IMR-90 (cell line): ENCODE data around the gene GABBR1. TPM values are rescaled to one million over a fixed set of nuclear protein-coding genes. Genes with fewer than 3 reads are reported as not detected.

ENCODE experiments used
- ATAC-seq: fragments of 200-7000 bp; cut with Tn5 transposase; 2 replicates; pipeline ENCODE4 v1.9.1; 2020; ENCODE audit warnings: low read depth, mild to moderate bottlenecking, moderate library complexity
- BruUV-seq: library from RNA; stranded (reverse); fragments of 400-500 nt; replicated peaks from 2 replicates; lab custom pipeline; 2021; lab: Mats Ljungman, UMichigan
- CTCF ChIA-PET: fragments of 300-600 bp; formaldehyde crosslinking; extraction: SDS; loops from one replicate; lab custom pipeline; 2021; ENCODE audit warnings: antibody characterized with exemption; lab: Yijun Ruan, JAX
- POLR2A ChIA-PET: fragments of 300-600 bp; sonication (Branson Sonifier 250); formaldehyde crosslinking; loops from one replicate; lab custom pipeline; 2022; ENCODE audit warnings: antibody characterized with exemption; ENCODE audit not compliant: unreplicated experiment; lab: Charles Lee
- DNase-seq: peaks from one replicate; pipeline ENCODE4 v3.0.0; 2013
- H2AFZ ChIP-seq: replicated peaks from 2 replicates; pipeline ENCODE3; 2013; ENCODE audit warnings: low read length, mild to moderate bottlenecking; ENCODE audit not compliant: poor library complexity
- H2AK5ac ChIP-seq: 2 replicates; pipeline ENCODE4 v1.6.1; 2013; ENCODE audit warnings: low read depth, low read length, inconsistent platforms
- H2AK9ac ChIP-seq: replicated peaks from 2 replicates; pipeline ENCODE3; 2013; ENCODE audit warnings: mild to moderate bottlenecking, low read depth, low read length, moderate library complexity; ENCODE audit not compliant: poor library complexity
- H2BK120ac ChIP-seq: 2 replicates; pipeline ENCODE4 v1.6.1; 2013; ENCODE audit warnings: low read depth, low read length, inconsistent platforms
- H2BK15ac ChIP-seq: 3 replicates; pipeline ENCODE4 v1.6.1; 2013; ENCODE audit warnings: low read depth, low read length, inconsistent platforms
- H2BK20ac ChIP-seq: 2 replicates; pipeline ENCODE4 v1.6.1; 2013; ENCODE audit warnings: low read depth, mild to moderate bottlenecking, inconsistent platforms, low read length, moderate library complexity
- H2BK5ac ChIP-seq: 2 replicates; pipeline ENCODE4 v1.6.1; 2013; ENCODE audit warnings: mild to moderate bottlenecking, low read depth, low read length, inconsistent platforms; ENCODE audit not compliant: poor library complexity, severe bottlenecking
- H3K14ac ChIP-seq: replicated peaks from 2 replicates; pipeline ENCODE4 v1.6.1; 2013; ENCODE audit warnings: low read depth, low read length, inconsistent platforms
- H3K18ac ChIP-seq: 2 replicates; pipeline ENCODE4 v1.6.1; 2013; ENCODE audit warnings: low read depth, low read length, control low read depth
- H3K23ac ChIP-seq: 2 replicates; pipeline ENCODE4 v1.6.1; 2013; ENCODE audit warnings: low read depth, low read length, inconsistent platforms
- H3K27ac ChIP-seq: 2 replicates; pipeline ENCODE4 v1.5.1; 2013; ENCODE audit warnings: mild to moderate bottlenecking, control low read depth, low read length; ENCODE audit not compliant: insufficient read depth
- H3K27me3 ChIP-seq: 2 replicates; pipeline ENCODE4 v1.6.1; 2013; ENCODE audit warnings: low read length; ENCODE audit not compliant: control insufficient read depth, insufficient read depth
- H3K36me3 ChIP-seq: 2 replicates; pipeline ENCODE4 v1.6.1; 2013; ENCODE audit warnings: low read length, mixed read lengths; ENCODE audit not compliant: control insufficient read depth, insufficient read depth
- H3K4ac ChIP-seq: 2 replicates; pipeline ENCODE4 v1.6.1; 2013; ENCODE audit warnings: low read depth, low read length, inconsistent platforms
- H3K4me1 ChIP-seq: 2 replicates; pipeline ENCODE4 v1.6.1; 2013; ENCODE audit warnings: low read length, mixed read lengths; ENCODE audit not compliant: control insufficient read depth, insufficient read depth
- H3K4me2 ChIP-seq: 2 replicates; pipeline ENCODE4 v1.6.1; 2013; ENCODE audit warnings: low read depth, mild to moderate bottlenecking, control low read depth, low read length, moderate library complexity
- H3K4me3 ChIP-seq: 2 replicates; pipeline ENCODE4 v1.5.1; 2013; ENCODE audit warnings: low read depth, mild to moderate bottlenecking, control low read depth, low read length, moderate library complexity; ENCODE audit not compliant: insufficient read depth
- H3K56ac ChIP-seq: 2 replicates; pipeline ENCODE4 v1.6.1; 2013; ENCODE audit warnings: low read length, inconsistent platforms; ENCODE audit not compliant: insufficient read depth; ENCODE audit errors: extremely low read depth
- H3K79me1 ChIP-seq, 2 experiments: 2 replicates each; pipeline ENCODE4 v1.6.1; 2013; ENCODE audit warnings: low read length in 2 of 2, inconsistent platforms in 1 of 2, low read depth in 1 of 2
- H3K9ac ChIP-seq: 2 replicates; pipeline ENCODE4 v1.6.1; 2013; ENCODE audit warnings: low read depth, low read length, control low read depth
- H3K9me1 ChIP-seq: 2 replicates; pipeline ENCODE4 v1.6.1; 2013; ENCODE audit warnings: low read length, inconsistent platforms; ENCODE audit not compliant: insufficient read depth
- H3K9me3 ChIP-seq: 2 replicates; pipeline ENCODE4 v1.6.1; 2013; ENCODE audit warnings: low read length; ENCODE audit not compliant: control insufficient read depth, insufficient read depth
- H4K20me1 ChIP-seq: 2 replicates; pipeline ENCODE4 v1.6.1; 2013; ENCODE audit warnings: low read length, inconsistent platforms; ENCODE audit not compliant: insufficient read depth
- H4K5ac ChIP-seq: 2 replicates; pipeline ENCODE4 v1.6.1; 2013; ENCODE audit warnings: mild to moderate bottlenecking, low read depth, low read length, control low read depth
- H4K8ac ChIP-seq, 2 experiments: 2 replicates each; pipeline ENCODE4 v1.6.1; 2013; ENCODE audit warnings: low read depth in 2 of 2, low read length in 2 of 2, control low read depth in 1 of 2, inconsistent platforms in 1 of 2
- H4K91ac ChIP-seq: 2 replicates; pipeline ENCODE4 v1.6.1; 2013; ENCODE audit warnings: low read depth, low read length, inconsistent platforms; ENCODE audit not compliant: insufficient read depth
- BHLHE40 ChIP-seq: fragments of 150-350 bp; IDR thresholded peaks from 2 replicates; pipeline ENCODE4 v1.6.1; 2016; ENCODE audit warnings: mild to moderate bottlenecking, low read depth, low read length
- CEBPB ChIP-seq: IDR thresholded peaks from 2 replicates; pipeline ENCODE4 v1.6.1; 2012; ENCODE audit warnings: low read depth, low read length, improper control_type of control experiment
- CHD1 ChIP-seq: IDR thresholded peaks from 2 replicates; pipeline ENCODE4 v1.6.1; 2012; ENCODE audit warnings: low read depth, low read length, improper control_type of control experiment
- FOS ChIP-seq: fragments of 150-350 bp; IDR thresholded peaks from 2 replicates; pipeline ENCODE4 v1.6.1; 2016; ENCODE audit warnings: low read depth, low read length
- MAFK ChIP-seq: IDR thresholded peaks from 2 replicates; pipeline ENCODE4 v1.6.1; 2012; ENCODE audit warnings: low read depth, low read length, improper control_type of control experiment
- MAZ ChIP-seq: IDR thresholded peaks from 2 replicates; pipeline ENCODE4 v1.6.1; 2012; ENCODE audit warnings: low read depth, mild to moderate bottlenecking, low read length, improper control_type of control experiment, moderate library complexity, borderline replicate concordance
- MXI1 ChIP-seq: IDR thresholded peaks from 2 replicates; pipeline ENCODE4 v1.6.1; 2012; ENCODE audit warnings: low read depth, mild to moderate bottlenecking, low read length, moderate library complexity, borderline replicate concordance
- NFE2L2 ChIP-seq: fragments of 150-350 bp; IDR thresholded peaks from 2 replicates; pipeline ENCODE4 v1.6.1; 2016; ENCODE audit warnings: low read depth, mild to moderate bottlenecking, low read length
- POLR2A ChIP-seq: IDR thresholded peaks from 2 replicates; pipeline ENCODE4 v1.6.1; 2012; ENCODE audit warnings: mild to moderate bottlenecking, low read depth, low read length
- RAD21 ChIP-seq: IDR thresholded peaks from 2 replicates; pipeline ENCODE4 v1.6.1; 2012; ENCODE audit warnings: low read length, improper control_type of control experiment
- RCOR1 ChIP-seq: IDR thresholded peaks from 2 replicates; pipeline ENCODE4 v1.6.1; 2012; ENCODE audit warnings: mild to moderate bottlenecking, low read length, improper control_type of control experiment; ENCODE audit not compliant: insufficient replicate concordance
- SMC3 ChIP-seq: fragments of 150-350 bp; IDR thresholded peaks from 2 replicates; pipeline ENCODE4 v1.6.1; 2016; ENCODE audit warnings: low read depth, mild to moderate bottlenecking, antibody characterized with exemption, low read length, moderate library complexity
- WGBS, 2 experiments: methylation state at CpG; one replicate each; pipeline versions ENCODE4 v1.1.5 to v1.1.7; 2013; ENCODE audit warnings: missing lambda C conversion rate in 2 of 2; ENCODE audit not compliant: insufficient read length in 1 of 2; ENCODE audit errors: extremely low coverage in 2 of 2; 5-methylcytosine and 5-hydroxymethylcytosine counted together
- dilution Hi-C: fragments of 300-500 bp; cut with HindIII; formaldehyde crosslinking; loops from one replicate; pipeline ENCODE4 v1.14.3; 2018; ENCODE audit warnings: low sequenced_read_pairs; ENCODE audit not compliant: unreplicated experiment
- in situ Hi-C: fragments of 300-500 bp; cut with MboI; formaldehyde crosslinking; loops from 3 replicates; pipeline ENCODE4 v1.14.3; 2019; ENCODE audit warnings: low sequenced_read_pairs, inconsistent platforms, mixed read lengths
- intact Hi-C: fragments of 100-400 bp; cut with micrococcal nuclease; formaldehyde crosslinking; loops from 2 replicates; pipeline ENCODE4 v1.10.0; 2022
- polyA plus RNA-seq, 3 experiments: library from polyadenylated mRNA; depleted of rRNA; stranded (reverse); fragments of >200 nt; gene quantifications; 2 replicates each; pipeline ENCODE4 v1.2.3, GENCODE V29; 2012; ENCODE audit warnings: low replicate concordance in 1 of 3
- total RNA-seq: library from RNA; depleted of rRNA; stranded (reverse); fragments of >200 nt; gene quantifications from 2 replicates; pipeline ENCODE4 v1.2.3, GENCODE V29; 2012
- TF ChIP-seq, protein P1 (sequence below): fragments of 150-350 bp; IDR thresholded peaks from 2 replicates; pipeline ENCODE4 v1.6.1; 2016; ENCODE audit warnings: low read depth, mild to moderate bottlenecking, low read length, moderate library complexity, borderline replicate concordance
- TF ChIP-seq, protein P2 (sequence below): conservative IDR thresholded peaks from 2 replicates; pipeline ENCODE4 v1.5.1; 2012; ENCODE audit warnings: mild to moderate bottlenecking, low read depth, low read length, improper control_type of control experiment
- TF ChIP-seq, protein P3 (sequence below): fragments of 150-350 bp; IDR thresholded peaks from 2 replicates; pipeline ENCODE4 v1.6.1; 2017; ENCODE audit warnings: mild to moderate bottlenecking, antibody characterized with exemption, low read length, low read depth

The GABBR1 gene
- total and polyA plus RNA-seq, 2 of the 4 experiments (the other 2 are of a cell fraction) = 5.9 to 31.5 TPM

DNA sequence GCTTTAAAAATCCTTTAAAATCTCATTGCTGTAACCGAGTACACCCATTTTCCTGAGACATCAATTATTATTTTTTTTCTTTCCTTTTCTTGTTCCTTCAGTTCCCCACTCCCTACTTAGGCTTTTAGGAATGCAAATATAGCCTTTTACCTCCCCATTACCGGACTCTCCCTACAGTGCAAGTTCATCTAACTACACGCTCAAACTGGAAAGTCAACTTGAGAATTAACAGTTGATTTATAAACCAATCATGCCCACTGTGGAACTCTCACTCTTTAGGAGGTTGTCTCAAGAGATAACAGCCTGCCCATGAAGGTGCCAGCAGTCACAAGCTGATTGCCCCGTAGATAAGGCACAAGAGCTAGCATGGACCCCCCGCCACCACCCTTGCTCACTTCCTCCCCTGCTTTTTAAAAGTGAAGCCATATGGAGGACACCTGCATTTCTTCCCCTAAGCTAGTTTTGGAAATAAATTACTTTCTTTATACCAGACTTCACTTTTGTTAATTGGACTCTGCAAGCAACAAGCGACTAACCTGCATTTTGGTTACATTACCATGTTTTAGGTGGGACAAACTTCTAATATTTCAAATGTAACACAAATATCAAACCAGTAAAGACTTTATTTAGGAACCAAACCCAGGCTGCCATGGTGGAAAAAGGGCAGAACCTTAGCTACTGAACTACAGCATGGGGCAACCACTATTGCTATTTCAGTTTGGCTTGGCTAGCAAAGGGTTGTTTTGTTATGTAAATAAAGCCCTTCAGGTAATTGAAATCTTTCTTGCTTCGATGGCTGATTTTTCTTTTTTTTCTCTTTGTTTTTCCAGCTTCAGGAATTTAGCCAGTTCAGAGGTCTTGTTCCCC is 108.3 kb downstream of the GABBR1 start:
- Histone ChIP-seq H4K5ac (no peak overlapping the region), H2BK120ac (no peak overlapping the region), H3K79me1 (no peaks in the 10 kb centered on the region), H2BK5ac (no peak overlapping the region), H2AFZ (no peak overlapping the region), H2BK20ac (no peak overlapping the region), H3K27me3 (no peaks in the 10 kb centered on the region), H4K20me1 (no peaks in the 10 kb centered on the region), H3K4me3 (no peak overlapping the region), H2AK9ac (no peak overlapping the region), H4K8ac (no peak overlapping the region), H3K9me1 (no peaks in the 10 kb centered on the region), H3K27ac (no peak overlapping the region), H3K36me3 (no peaks in the 10 kb centered on the region), H3K23ac (no peak overlapping the region), H3K9ac (no peak overlapping the region), H3K4me1 (no peaks in the 10 kb centered on the region), H2BK15ac (no peak overlapping the region), H3K9me3 (peaks cover 3% of the 10 kb centered on the region; the same call in 1 of the 2 replicates), H3K14ac (no peak overlapping the region), H3K4ac (no peak overlapping the region), H2AK5ac (no peak overlapping the region), H3K56ac (no peak overlapping the region), H3K18ac (no peak overlapping the region), H3K4me2 (no peak overlapping the region), H4K91ac (no peak overlapping the region)
- dilution Hi-C loops (no loop called here), intact Hi-C loops (no loop called here), in situ Hi-C loops (no loop called here)
- no peak for ATAC-seq
- CTCF ChIA-PET = no interaction called here
- no TSS peak for BruUV-seq
- POLR2A ChIA-PET = no interaction called here
- no peak for DNase-seq
- WGBS, 2 experiments = 49% methylated on average over 2 of the region's 7 CpGs; no CpG with 5 or more reads in 1 of the 2 experiments
- TF ChIP-seq MXI1 = no peak
- TF ChIP-seq BHLHE40 = no peak
- TF ChIP-seq MAFK = no peak
- TF ChIP-seq POLR2A = no peak
- TF ChIP-seq RCOR1 = no peak
- TF ChIP-seq, protein P1, sequence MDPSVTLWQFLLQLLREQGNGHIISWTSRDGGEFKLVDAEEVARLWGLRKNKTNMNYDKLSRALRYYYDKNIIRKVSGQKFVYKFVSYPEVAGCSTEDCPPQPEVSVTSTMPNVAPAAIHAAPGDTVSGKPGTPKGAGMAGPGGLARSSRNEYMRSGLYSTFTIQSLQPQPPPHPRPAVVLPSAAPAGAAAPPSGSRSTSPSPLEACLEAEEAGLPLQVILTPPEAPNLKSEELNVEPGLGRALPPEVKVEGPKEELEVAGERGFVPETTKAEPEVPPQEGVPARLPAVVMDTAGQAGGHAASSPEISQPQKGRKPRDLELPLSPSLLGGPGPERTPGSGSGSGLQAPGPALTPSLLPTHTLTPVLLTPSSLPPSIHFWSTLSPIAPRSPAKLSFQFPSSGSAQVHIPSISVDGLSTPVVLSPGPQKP = no peak
- TF ChIP-seq, protein P2, sequence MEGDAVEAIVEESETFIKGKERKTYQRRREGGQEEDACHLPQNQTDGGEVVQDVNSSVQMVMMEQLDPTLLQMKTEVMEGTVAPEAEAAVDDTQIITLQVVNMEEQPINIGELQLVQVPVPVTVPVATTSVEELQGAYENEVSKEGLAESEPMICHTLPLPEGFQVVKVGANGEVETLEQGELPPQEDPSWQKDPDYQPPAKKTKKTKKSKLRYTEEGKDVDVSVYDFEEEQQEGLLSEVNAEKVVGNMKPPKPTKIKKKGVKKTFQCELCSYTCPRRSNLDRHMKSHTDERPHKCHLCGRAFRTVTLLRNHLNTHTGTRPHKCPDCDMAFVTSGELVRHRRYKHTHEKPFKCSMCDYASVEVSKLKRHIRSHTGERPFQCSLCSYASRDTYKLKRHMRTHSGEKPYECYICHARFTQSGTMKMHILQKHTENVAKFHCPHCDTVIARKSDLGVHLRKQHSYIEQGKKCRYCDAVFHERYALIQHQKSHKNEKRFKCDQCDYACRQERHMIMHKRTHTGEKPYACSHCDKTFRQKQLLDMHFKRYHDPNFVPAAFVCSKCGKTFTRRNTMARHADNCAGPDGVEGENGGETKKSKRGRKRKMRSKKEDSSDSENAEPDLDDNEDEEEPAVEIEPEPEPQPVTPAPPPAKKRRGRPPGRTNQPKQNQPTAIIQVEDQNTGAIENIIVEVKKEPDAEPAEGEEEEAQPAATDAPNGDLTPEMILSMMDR = no peak
- no peak for TF ChIP-seq RAD21
- TF ChIP-seq, protein P3, sequence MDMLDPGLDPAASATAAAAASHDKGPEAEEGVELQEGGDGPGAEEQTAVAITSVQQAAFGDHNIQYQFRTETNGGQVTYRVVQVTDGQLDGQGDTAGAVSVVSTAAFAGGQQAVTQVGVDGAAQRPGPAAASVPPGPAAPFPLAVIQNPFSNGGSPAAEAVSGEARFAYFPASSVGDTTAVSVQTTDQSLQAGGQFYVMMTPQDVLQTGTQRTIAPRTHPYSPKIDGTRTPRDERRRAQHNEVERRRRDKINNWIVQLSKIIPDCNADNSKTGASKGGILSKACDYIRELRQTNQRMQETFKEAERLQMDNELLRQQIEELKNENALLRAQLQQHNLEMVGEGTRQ = no peak
- TF ChIP-seq FOS = no peak
- TF ChIP-seq SMC3 = no peak
- TF ChIP-seq CEBPB = no peak
- no peak for TF ChIP-seq CHD1
- no peak for TF ChIP-seq MAZ
- no peak for TF ChIP-seq NFE2L2
